ENCODE measurements around the gene TMX2.
"Not testable (repeated sequence)": the region's sequence is repeated elsewhere in the genome, so short reads cannot be mapped to it uniquely, and the experiment has no call there.

TMX2 gene

GRCh38 chr11:57712256-57713150 is at the start of gene TMX2:
Gene TMX2, plus strand, starts transcription at chr11:57712593. Its CDS starts 26 bp downstream, at chr11:57712619.
- DNase-seq, result peak; percentile 96

- DNase-seq, result peak; percentile 58
Measured at GRCh38 chr11:57662893-57663292, 49.5 kb upstream of the TMX2 start.

- no peak for DNase-seq
Measured at GRCh38 chr11:57663975-57664374, 48.4 kb upstream of the TMX2 start.

GRCh38 chr11:57667117-57667735 is 45.2 kb upstream of the TMX2 start:
- DNase-seq, result peak; percentile 97

GRCh38 chr11:57667736-57668433 is 44.5 kb upstream of the TMX2 start, which contains the start of gene ZDHHC5:
Gene ZDHHC5, plus strand, starts transcription at chr11:57668114. Its CDS starts 4,977 bp downstream, at chr11:57673091.
- DNase-seq, result peak; percentile 100

GRCh38 chr11:57668434-57668782 is 44.0 kb upstream of the TMX2 start:
- DNase-seq, result no peak

GRCh38 chr11:57674251-57674650 is 38.1 kb upstream of the TMX2 start:
- DNase-seq, result no peak

- DNase-seq, result no peak
Measured at GRCh38 chr11:57675176-57675941, 37.0 kb upstream of the TMX2 start.

- no peak for DNase-seq
Measured at GRCh38 chr11:57679396-57679795, 33.0 kb upstream of the TMX2 start.

- DNase-seq, result no peak
Measured at GRCh38 chr11:57680552-57680874, 31.9 kb upstream of the TMX2 start.

GRCh38 chr11:57681168-57681567 is 31.2 kb upstream of the TMX2 start:
- DNase-seq, result no peak

- not testable (repeated sequence) for DNase-seq
Measured at GRCh38 chr11:57690474-57690873, 21.9 kb upstream of the TMX2 start.

GRCh38 chr11:57698843-57699365 is 13.5 kb upstream of the TMX2 start:
- no peak for DNase-seq

- no peak for DNase-seq
Measured at GRCh38 chr11:57699813-57700212, 12.6 kb upstream of the TMX2 start.

GRCh38 chr11:57700425-57700824 is 12.0 kb upstream of the TMX2 start:
- DNase-seq, result no peak

- no peak for DNase-seq
Measured at GRCh38 chr11:57703341-57703740, 9.1 kb upstream of the TMX2 start.

GRCh38 chr11:57704932-57705331 is 7.5 kb upstream of the TMX2 start:
- DNase-seq, result no peak

- not testable (repeated sequence) for DNase-seq
Measured at GRCh38 chr11:57705432-57705831, 7.0 kb upstream of the TMX2 start.

GRCh38 chr11:57709802-57710367 is 2.5 kb upstream of the TMX2 start:
- DNase-seq, result no peak

- peak; percentile 91 for DNase-seq
Measured at GRCh38 chr11:57711414-57712255, 758 bp upstream of the TMX2 start, which contains the start of gene MED19. Gene MED19, minus strand, starts transcription at chr11:57712215. Its CDS starts 36 bp downstream, at chr11:57712179.

- DNase-seq, result no peak
Measured at GRCh38 chr11:57713835-57714234, 1.4 kb downstream of the TMX2 start.

All from activated effector memory CD4-positive, alpha-beta T cell treated with anti-CD3 and anti-CD28 coated beads, Interleukin-2, amount 50 U/mL, for 16 hours (primary cell).